NCI-H1436 treated with DMSO at 0.1 percent for 48 hours (cell line): ENCODE measurements around the gene CCNF.
"Not testable (repeated sequence)": the region's sequence is repeated elsewhere in the genome, so short reads cannot be mapped to it uniquely, and the experiment has no call there.

Experiments used
- DNase-seq: peaks from one replicate; lab custom pipeline; 2025; lab: John Stamatoyannopoulos, UW

CCNF gene, protein sequence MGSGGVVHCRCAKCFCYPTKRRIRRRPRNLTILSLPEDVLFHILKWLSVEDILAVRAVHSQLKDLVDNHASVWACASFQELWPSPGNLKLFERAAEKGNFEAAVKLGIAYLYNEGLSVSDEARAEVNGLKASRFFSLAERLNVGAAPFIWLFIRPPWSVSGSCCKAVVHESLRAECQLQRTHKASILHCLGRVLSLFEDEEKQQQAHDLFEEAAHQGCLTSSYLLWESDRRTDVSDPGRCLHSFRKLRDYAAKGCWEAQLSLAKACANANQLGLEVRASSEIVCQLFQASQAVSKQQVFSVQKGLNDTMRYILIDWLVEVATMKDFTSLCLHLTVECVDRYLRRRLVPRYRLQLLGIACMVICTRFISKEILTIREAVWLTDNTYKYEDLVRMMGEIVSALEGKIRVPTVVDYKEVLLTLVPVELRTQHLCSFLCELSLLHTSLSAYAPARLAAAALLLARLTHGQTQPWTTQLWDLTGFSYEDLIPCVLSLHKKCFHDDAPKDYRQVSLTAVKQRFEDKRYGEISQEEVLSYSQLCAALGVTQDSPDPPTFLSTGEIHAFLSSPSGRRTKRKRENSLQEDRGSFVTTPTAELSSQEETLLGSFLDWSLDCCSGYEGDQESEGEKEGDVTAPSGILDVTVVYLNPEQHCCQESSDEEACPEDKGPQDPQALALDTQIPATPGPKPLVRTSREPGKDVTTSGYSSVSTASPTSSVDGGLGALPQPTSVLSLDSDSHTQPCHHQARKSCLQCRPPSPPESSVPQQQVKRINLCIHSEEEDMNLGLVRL

DNA sequence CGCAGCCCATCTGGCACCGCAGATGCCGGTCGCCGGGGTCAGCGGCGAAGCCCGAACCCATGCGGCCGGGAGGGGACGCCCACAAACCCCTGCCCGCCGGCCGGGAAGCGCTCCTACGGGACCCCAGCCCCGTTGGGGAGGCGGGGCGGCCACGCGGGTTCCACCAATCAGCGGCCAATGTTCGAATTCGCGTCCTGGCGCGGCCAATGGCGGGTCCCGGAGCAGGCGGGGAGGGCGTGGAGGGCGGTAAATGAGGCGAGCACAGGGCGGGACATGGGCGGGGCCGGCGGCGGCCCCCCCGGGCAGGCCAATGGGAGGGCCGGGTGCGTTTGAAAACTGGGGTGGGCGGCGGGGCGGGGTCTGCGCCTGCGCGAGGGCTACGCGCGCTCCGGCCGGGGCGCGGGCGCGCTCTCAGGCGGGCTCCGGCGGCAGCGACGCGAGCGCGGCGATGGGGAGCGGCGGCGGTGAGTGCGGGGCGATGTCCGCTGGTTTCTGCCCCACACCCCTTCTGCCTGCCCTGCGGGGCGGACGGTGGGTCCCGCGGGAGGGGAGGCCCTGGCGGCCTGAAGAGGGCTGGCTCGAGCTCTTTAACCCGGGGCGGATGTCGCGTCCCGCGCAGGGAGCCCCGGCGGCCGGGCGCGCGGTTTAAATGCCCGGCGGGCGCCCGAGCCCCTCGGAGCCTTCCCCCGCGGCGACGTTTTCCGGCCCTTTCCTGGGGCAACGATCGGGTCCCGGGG lies at the start of gene CCNF:
Gene CCNF, plus strand, starts transcription at position 414 of the 737 bp plus-strand sequence. Its CDS starts 35 bp downstream, at position 449.
- DNase-seq, result peak; percentile 44

DNA sequence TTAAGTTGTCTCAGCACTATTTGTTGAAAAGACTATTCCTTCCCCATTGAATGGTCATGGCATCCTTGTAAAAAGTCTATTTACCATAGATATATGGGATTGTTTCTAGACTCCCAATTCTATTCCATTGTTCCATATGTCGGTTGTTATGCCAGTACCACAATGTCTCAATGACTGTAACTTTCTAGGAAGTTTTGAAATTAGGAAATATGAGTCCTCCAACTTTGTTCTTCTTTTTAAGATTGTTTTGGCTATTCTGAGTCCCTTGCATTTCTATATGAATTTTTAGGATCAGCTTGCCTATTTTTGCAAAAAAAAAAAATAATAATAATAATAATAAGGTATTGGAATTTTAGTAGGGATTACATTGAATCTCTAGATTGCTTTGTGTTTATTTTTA lies 45.7 kb upstream of the CCNF start:
- no peak for DNase-seq

DNA sequence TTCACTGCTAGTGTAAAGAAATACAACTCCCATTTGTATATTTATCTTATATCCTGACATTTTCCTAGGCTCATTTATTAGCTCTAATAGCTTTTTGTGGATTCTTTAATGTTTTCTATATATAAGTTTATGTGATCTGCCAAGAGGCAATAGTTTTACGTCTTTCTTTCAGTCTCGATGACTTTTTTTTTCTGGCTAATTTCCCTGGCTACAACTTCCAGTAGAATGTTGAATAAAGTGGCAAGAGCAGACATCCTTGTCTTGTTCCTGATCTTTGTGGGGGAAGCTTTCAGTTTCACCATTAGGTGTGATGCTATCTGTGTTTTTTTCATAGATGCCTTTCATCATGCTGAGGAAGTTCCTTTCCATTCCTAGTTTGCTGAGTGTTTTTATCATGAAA lies 44.8 kb upstream of the CCNF start:
- DNase-seq, result no peak

DNA sequence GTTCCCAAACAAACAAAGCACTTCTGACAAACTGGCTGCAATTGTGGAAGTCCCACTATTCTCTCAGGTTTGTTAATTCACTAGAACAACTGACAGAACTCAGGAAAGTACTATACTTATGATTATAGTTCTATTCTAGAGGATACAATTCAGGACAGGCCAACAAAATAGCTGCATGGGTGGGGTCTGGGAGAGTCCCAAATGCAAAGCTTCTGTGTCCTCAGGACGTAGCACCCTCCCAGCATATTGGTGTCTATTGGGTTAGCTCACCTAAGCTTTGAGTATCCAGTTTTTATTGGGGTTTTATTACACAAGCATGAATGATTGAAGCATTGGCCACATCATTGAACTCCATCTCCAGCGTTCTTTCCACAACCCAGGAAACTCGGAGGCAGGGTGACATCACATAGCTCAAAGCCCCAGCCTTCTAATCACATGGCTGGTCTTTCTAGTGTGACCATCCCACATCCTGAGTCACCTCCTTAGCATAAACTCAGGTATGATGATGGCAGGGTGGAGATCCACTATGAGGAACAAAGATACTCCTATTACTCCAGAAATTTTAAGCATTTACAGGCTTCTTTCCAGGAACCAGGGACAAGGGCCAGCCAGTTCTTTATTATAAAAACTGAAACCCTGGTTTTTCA lies 43.9 kb upstream of the CCNF start:
- DNase-seq, result no peak

DNA sequence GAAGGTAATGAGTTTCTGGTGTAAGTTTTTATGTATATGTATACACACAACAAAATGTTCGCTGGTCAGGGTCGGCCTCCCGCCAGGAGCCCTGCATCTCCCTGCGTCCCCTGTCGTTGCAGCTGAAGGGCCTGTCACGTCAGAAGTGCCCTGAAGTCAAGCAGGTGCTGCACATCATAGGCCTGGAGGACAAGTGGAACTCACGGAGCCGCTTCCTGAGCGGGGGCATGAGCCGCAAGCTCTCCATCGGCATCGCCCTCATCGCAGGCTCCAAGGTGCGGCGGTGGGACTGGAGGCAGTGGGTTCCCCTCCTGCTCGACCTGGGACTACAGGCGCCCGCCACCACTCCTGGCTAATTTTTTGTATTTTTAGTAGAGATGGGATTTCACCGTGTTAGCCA lies 43.3 kb upstream of the CCNF start:
- DNase-seq, result not testable (repeated sequence)

DNA sequence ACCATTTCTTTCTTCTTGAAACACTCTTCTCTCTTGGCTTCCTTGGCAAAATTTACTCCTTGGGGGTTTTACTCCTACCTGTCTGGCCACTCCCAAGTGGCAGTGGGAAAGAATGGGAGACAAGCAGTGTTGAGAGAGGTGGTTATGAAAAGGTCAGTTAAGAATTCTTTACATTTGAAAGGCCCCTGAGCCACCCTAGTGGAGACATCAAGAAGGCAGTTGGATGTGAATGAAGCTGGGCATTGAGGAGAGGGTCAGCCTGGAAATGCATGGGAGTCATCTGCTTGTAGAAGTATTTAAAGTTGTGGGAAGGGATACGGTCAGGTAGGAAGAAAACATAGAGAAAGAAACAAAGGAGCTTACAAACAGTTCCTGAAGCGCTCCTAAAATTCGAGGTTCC lies 42.3 kb upstream of the CCNF start:
- no peak for DNase-seq

DNA sequence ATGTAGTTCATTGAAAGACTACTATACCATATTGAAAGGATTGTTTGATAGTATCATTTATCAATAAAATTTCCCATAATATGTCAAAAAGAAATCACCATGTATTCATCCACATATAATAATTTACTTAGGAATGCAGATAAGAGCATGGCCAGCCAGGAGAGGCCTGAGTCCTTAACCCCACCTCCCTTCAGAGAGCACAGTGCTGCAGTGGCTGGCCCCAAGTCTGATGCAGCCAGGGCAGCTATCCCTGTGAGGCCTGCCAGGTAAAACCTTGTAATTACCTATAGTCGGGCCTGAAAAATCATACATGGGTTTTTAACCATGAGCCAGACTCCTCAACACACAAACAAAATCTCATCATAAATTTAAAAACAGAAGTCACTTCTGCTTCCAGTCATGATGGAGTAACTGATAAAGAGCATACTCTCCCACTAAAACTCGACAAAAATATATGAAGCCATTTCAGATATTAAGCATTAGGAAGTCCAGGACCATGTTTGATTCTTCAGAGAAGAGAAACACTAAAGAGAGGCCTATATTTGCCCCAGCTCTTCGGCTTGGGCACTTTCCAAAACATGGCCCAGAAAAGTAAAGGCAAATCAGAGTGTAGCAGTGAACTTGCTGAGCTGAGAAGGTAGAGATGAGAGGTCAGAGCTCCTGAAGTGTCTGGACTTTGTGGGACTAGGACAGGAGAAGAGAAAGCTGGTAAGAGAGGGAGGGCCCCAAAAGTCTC lies 40.9 kb upstream of the CCNF start:
- DNase-seq, result no peak

DNA sequence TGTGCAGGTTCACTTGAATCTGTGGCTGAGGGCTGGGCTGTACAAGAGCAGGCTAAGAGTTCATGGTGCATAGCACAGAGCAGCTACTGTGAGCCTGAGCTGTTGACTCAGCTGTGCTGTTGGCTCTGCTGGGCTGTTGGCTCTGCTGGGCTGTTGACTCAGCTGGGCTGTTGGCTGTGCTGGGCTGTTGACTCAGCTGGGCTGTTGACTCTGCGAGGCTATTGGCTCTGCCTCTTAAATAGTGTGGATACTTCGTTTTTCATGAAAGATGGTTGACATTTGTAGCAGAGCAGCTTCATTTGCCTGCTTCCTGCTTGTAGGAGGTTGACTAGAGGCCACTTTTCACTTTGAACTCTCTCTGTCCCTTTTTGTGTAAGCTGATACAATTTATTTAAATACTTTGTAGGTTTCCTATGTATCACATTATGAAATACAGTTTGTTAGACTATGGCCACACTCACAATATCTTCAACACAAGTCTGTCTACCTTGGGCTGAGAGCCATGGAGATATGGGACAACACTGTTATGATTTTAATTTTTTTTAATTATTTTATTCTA lies 40.3 kb upstream of the CCNF start:
- no peak for DNase-seq

DNA sequence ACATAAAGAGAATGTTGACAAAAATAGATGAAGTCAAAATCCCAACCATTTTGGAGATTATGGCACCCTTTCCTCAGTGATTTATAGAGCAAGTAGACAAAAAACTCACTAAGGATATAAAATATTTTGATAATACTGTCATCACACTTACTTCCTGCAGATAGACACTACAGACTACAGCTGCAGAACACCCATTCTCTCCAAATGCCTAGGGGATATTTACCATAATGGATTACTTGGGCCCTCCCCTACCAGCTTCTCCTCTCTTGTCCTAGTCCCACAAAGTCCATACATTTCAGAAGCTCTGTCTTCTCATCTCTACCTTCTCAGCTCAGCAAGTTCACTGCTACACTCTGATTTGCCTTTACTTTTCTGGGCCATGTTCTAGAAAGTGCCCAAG lies 37.2 kb upstream of the CCNF start:
- DNase-seq, result no peak

DNA sequence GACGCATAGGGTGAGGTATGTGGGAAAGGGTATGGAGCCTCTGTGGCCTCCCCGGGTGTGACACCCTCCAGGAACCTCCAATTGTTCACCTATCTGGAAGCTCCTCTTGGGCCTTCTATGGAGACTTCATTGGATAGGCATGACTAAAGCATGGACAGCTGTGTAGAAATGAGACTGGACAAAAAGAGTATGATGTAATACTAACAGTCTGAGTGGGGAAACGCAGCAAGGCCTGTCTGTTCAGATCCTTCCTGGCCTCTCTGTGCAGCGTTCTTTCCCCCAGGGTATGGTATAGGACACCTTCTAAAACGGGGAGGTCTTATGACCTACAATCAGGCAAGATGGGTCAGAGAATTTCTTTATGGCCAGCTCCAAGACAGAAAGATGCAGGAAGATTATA lies 30.7 kb upstream of the CCNF start:
- DNase-seq, result no peak

DNA sequence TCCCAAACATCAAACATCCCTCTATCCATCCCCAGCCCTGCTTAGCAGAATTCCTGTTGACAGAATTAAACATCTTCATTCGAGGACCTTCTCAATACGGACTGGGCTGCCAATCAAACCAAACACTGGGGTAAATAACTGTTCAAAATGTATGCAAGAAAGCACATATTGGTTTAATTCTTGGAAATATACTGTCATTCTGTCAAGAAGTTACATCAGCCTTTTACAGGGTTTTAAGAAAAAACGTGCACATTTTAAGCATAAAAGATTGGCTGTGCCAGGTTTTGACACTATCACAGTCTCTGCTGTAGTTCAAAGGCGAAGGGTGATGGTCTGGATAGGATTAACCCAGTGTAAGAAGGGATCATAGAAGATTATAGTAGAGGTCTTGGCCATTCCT lies 25.1 kb upstream of the CCNF start:
- DNase-seq, result no peak

DNA sequence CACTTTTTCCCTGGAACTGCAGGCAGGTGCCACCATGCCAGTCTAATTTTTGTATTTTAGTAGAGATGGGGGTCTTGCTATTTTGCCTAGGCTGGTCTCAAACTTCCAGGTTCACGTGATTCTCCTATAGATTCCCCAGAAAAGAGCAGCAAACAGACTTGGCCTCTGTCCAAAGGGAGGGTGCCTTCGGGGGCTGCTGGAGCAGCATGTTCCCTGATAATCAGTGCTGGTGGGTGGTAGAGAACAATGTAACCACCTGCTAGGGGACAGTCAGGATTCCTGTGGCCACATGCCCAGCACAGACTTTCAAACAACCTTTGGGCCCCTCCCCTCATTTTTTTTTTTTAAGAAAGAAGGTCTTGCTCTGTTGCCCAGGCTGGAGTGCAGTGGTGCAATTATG lies 14.2 kb upstream of the CCNF start:
- DNase-seq, result no peak

DNA sequence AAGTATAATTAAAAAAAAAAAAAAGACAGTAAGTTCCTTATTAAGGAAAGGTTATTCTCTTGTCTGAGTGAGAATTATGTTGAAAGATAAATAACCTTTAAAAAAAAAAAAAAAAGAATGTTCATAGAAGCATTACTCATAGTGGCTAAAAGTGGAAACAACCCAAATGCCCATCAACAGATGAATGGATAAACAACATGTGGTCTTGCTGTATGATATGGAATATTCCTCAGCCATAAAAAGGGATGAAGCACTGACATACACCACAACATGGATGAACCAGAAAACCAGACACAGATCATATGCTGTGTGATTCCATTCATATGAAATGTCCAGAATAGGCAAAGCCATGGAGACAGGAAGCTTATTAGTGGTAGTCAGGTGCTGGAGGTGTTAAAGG lies 9.2 kb upstream of the CCNF start:
- DNase-seq, result no peak

DNA sequence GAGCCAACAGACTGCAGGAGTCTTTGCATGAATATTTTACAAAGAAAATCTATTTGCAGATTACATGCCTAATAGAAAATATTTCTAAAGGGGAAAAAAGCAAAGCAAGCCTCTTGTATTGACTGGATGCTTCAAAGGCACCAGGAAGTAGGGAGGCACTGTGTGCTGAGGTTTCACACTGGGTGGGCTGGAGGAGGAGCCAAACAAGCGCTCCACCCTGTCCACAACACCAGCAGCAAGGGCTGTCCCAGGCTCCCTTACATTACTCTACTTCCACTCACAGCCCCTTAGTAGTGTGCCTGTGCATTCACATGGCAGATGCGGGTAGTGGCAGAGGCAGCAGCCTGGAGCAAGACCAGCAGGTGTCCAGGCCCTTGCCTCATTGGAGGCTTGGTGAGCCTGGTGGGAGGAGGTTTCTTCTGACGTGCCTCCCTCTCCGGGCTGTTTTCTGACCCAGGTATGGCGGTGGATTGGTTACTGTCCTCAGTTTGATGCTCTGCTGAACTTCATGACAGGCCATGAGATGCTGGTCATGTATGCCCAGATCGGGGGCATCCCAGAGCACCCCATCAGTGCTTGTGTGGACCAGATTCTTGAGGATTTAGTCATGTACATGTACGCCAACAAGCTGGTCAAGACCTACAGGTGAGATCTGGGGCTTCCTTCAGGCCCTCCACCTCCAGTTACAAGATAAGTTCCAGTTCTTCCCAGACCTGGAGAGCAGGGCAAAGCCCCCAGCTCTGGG lies 7.0 kb upstream of the CCNF start:
- DNase-seq, result no peak

DNA sequence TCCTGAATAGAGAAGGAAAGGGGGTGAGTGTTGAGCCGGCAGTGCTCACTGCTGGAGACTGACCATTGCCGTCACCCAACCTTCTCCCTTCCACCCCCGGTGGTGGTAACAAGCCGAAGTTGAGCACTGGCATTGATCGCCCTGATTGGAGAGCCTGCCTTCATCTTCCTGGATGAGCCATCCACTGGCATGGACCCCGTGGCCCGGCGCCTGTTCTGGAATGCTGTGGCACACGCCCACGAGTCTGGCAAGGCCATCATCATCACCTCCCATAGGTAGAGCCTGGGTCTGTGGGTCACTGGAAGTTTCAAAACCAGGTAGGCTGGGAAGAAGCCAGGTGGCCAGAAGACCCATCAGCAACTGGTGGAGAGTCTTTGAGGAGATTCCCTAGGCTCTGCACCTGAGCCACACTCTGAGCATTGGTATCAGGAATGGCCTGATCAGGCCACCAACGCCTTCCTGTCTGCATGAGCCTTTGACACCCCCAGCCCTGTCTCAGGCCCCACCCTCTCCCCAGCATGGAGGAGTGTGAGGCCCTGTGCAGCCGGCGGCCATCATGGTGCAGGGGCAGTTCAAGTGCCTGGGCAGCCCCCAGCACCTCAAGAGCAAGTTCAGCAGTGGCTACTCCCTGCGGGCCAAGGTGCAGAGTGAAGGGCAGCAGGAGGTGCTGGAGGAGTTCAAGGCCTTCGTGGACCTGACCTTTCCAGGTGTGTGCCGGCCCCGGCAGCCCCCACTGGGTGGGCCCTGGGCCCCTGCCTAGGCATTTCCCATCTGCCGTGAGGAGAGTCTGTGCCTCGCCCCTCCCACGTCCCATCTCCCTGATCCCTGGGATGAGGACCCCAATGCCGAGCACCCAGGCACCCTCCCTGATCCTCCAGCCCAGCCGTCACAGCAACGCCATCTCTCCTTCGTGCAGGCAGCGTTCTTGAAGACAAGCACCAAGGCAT lies 4.9 kb upstream of the CCNF start:
- no peak for DNase-seq

DNA sequence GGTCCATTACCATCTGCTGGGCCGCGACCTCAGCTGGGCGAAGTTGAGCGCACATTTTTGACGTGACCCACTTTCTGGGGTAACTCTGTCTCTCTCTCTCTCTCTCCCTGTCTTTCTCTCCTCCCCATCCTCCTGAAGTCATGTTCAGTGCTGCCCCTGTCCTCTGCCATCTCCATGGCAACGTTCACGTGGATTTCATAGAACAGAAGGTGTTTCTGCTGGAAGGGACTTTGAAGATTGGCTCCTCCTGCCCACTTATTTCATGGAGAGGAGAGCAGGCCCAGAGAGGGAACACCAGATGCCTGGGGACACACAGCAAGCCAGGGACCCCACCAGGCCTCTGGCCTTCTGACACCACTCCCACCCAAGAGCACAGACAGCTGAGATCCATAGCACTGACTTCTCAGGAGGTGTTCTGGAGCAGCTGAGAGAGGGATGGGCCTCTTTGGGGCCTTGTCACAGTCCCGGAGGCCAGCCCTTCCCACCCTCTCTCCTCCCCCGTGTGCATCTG lies 4.2 kb upstream of the CCNF start:
- DNase-seq, result no peak

DNA sequence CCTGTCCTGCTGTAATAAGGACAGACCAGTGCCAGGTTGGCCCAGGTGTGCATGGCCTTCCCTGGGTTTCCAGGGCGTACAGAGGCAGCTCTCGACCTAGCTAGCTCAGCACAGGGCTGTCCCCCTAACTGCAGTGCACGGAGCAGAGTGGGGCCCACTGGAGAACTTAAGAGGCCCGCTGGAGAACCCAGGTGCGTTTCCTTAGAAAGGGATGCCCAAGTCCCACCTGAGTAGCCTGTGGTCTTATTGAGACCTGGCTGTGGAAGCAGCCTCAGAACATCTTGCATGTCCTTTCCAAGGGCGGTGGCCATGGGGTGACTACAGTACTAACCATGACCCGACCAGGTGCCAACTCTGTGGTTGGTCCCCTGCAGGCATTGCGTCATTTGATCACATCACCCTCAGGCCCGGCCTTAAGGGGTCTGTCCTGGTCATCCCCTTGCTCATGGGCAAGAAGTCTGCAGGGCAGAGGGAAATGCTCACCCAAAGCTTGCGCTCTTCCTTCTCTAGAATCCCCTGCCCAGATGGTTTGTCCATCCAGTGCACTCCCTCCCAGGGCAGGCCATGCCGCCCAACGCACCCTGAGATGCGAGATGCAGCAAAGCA lies 3.3 kb upstream of the CCNF start:
- no peak for DNase-seq

DNA sequence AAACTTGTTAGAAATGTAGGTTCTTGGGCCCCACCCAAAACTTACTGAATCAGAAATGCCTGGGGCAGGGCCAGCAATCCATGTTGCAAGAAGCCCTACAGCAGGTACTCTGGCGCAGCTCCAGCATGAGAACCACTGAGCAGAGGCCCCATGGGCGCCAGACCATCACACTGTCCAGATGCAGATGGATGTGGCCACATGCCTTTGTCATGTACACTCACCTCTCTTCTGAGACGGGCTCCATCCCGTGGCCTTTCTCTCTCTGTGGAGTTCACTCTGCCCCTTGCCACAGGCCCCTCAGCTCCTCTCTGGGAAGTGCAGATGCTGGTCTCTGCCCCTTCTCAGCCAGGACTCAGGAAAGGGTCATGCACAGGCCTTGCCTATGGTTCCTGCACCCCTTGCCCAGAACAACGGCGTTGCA lies 2.3 kb upstream of the CCNF start:
- no peak for DNase-seq

DNA sequence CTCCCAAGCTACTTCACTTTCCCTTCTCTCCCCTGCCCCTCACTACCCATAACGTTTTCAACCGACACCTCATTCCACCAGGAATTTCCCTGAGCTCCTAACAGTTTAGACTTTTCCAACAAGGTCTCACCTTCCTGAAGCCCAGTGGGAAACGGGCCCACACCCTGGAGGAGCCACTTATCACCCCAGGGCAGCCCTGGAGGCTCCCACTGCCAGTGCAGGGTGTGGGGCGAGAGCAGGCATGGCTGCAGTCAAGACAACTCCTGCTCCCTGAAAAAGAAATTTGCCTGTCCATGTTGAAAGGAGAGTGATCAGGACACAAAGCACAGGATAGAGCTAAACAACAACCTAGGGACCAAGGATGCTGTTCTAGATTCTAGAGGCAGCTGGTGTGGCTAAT lies 1.7 kb upstream of the CCNF start:
- no peak for DNase-seq
